HepG2 (cell line): Measurements from ENCODE around the gene BCAR3. TPM values are rescaled to one million over a fixed set of nuclear protein-coding genes. Genes with fewer than 3 reads are reported as not detected.
A peak's percentile ranks its signal among the peaks of the same experiment; 100 is the strongest.

Source experiments
- FOXA1 ChIP-seq, 2 experiments: fragments of 450-650 bp in 1 of 2; sonication (generic) in 1 of 2; formaldehyde crosslinking in 1 of 2; IDR thresholded peaks; 2 replicates each; pipeline versions ENCODE4 v1.4.0 to v1.6.1; 2016 to 2020; ENCODE audit warnings: missing genetic modification reagents in 1 of 2
- FOXM1 ChIP-seq: sonication (generic); formaldehyde crosslinking; IDR thresholded peaks from 2 replicates; pipeline ENCODE4 v1.5.0; 2020; ENCODE audit warnings: missing genetic modification reagents
- ISX ChIP-seq: sonication (generic); formaldehyde crosslinking; conservative IDR thresholded peaks from 2 replicates; pipeline ENCODE4 v1.5.0; 2020; ENCODE audit warnings: missing genetic modification reagents
- SOX6 ChIP-seq, 2 experiments: fragments of 450-650 bp in 1 of 2; sonication (generic) in 1 of 2; formaldehyde crosslinking in 1 of 2; IDR thresholded peaks; 2 replicates each; pipeline versions ENCODE4 v1.4.0 to v1.6.1; 2017 to 2020; ENCODE audit warnings: antibody characterized with exemption in 1 of 2, mild to moderate bottlenecking in 1 of 2, missing genetic modification reagents in 1 of 2
- ZMAT3 ChIP-seq: sonication (generic); formaldehyde crosslinking; conservative IDR thresholded peaks from 2 replicates; pipeline ENCODE4 v1.7.0; 2021; ENCODE audit warnings: missing genetic modification reagents
- ZNF232 ChIP-seq: sonication (generic); formaldehyde crosslinking; IDR thresholded peaks from 2 replicates; pipeline ENCODE4 v1.4.0; 2020; ENCODE audit warnings: missing genetic modification reagents, borderline replicate concordance
- ZNF331 ChIP-seq: sonication (generic); formaldehyde crosslinking; IDR thresholded peaks from 2 replicates; pipeline ENCODE4 v1.4.0; 2020; ENCODE audit warnings: missing genetic modification reagents
- polyA plus RNA-seq, 8 experiments: library from polyadenylated mRNA; depleted of rRNA in 3 of 8; stranded (reverse) in 7 of 8; unstranded in 1 of 8; fragments of >200 nt; fragmentation: Illumina TruSeq in 4 of 8; extraction: Trizol in 4 of 8; gene quantifications; 2 replicates each; pipeline versions ENCODE4 v1.2.1 to v1.2.3, GENCODE V29; 2011 to 2016; ENCODE audit warnings: low read depth in 4 of 8, missing spikeins in 1 of 8, mixed read lengths in 1 of 8; ENCODE audit not compliant: insufficient read depth in 1 of 8
- total RNA-seq, 5 experiments: library from RNA; depleted of rRNA; stranded (reverse); fragments of >200 nt; fragmentation: Illumina TruSeq; extraction: Trizol; gene quantifications; 2 replicates each; pipeline ENCODE4 v1.2.3, GENCODE V29; 2016; ENCODE audit warnings: low read depth in 1 of 5
- TF ChIP-seq, protein P1 (sequence below): sonication (generic); formaldehyde crosslinking; IDR thresholded peaks from 2 replicates; pipeline ENCODE4 v1.8.1; 2023; ENCODE audit warnings: mild to moderate bottlenecking, missing genetic modification reagents
- TF ChIP-seq, protein P2 (sequence below): sonication (generic); formaldehyde crosslinking; IDR thresholded peaks from 2 replicates; pipeline ENCODE4 v1.4.0; 2020; ENCODE audit warnings: missing genetic modification reagents
- TF ChIP-seq, protein P3 (sequence below): IDR thresholded peaks from 2 replicates; pipeline ENCODE4 v1.6.1; 2016; ENCODE audit warnings: missing compliant biosample characterization, missing genetic modification reagents, borderline replicate concordance
- TF ChIP-seq, protein P4 (sequence below): IDR thresholded peaks from 2 replicates; pipeline ENCODE4 v1.6.1; 2018; ENCODE audit warnings: missing genetic modification reagents, mild to moderate bottlenecking, missing compliant biosample characterization

The BCAR3 gene
- total and polyA plus RNA-seq, 2 of the 13 experiments (the other 11 are each of a cell fraction or from before 2014, with no cell fraction given): 3.6 to 4.8 TPM

DNA sequence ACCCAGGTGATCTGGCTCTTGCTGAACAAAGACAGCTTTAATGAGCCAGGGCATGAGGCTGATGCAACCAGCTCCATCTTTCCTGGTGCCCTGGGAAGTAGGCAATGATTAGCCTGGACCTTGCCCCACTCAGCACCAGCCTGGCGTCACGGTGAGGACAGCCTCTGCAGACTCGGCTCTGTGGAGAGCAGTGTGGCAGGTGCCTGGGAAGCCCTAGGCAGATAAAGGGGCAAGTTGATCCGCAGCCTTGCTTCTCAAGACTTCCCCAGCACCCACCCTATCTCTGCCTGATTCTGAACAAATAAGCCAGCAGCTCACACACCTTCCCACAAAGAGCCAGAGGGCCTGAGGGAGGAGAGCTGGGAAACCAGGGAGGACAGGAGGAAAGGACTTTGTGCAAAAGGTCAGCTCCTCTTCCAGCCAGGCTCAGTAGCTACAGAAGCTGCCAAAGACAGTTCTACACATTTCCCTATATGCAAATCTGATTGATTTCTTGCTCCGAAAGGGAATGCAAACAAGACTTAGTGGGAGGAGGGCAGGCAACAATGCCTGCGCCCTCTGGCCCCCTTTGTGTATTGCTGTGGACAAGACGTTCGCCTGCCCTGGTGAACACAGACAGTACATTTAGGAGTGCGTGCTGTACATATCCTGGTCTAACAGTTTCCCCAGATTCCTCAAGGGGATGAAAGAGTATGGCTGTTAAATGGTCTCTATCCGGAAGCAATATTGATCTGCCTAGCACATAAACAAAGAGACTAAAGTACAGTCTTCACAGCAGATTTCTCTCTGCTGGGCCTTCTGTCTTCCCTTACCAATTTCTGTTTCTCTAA is 63.8 kb downstream of the BCAR3 start (continued):
- TF ChIP-seq, protein P1, sequence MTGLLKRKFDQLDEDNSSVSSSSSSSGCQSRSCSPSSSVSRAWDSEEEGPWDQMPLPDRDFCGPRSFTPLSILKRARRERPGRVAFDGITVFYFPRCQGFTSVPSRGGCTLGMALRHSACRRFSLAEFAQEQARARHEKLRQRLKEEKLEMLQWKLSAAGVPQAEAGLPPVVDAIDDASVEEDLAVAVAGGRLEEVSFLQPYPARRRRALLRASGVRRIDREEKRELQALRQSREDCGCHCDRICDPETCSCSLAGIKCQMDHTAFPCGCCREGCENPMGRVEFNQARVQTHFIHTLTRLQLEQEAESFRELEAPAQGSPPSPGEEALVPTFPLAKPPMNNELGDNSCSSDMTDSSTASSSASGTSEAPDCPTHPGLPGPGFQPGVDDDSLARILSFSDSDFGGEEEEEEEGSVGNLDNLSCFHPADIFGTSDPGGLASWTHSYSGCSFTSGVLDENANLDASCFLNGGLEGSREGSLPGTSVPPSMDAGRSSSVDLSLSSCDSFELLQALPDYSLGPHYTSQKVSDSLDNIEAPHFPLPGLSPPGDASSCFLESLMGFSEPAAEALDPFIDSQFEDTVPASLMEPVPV: 0 out of 2 replicates have a peak, but pooled peaks have one; percentile 47
- TF ChIP-seq, protein P2, sequence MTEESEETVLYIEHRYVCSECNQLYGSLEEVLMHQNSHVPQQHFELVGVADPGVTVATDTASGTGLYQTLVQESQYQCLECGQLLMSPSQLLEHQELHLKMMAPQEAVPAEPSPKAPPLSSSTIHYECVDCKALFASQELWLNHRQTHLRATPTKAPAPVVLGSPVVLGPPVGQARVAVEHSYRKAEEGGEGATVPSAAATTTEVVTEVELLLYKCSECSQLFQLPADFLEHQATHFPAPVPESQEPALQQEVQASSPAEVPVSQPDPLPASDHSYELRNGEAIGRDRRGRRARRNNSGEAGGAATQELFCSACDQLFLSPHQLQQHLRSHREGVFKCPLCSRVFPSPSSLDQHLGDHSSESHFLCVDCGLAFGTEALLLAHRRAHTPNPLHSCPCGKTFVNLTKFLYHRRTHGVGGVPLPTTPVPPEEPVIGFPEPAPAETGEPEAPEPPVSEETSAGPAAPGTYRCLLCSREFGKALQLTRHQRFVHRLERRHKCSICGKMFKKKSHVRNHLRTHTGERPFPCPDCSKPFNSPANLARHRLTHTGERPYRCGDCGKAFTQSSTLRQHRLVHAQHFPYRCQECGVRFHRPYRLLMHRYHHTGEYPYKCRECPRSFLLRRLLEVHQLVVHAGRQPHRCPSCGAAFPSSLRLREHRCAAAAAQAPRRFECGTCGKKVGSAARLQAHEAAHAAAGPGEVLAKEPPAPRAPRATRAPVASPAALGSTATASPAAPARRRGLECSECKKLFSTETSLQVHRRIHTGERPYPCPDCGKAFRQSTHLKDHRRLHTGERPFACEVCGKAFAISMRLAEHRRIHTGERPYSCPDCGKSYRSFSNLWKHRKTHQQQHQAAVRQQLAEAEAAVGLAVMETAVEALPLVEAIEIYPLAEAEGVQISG (CRISPR knock-in tag): peak; percentile 73
- TF ChIP-seq ZNF232 (CRISPR knock-in tag): peak; percentile 74; the same call in 1 of the 2 replicates
- no peak for TF ChIP-seq SOX6 (IDR thresholded peaks at IDR 0.05)
- TF ChIP-seq SOX6 (CRISPR knock-in tag; IDR thresholded peaks at IDR 0.05): peak; percentile 95
- no peak for TF ChIP-seq FOXA1 (IDR thresholded peaks at IDR 0.05)
- peak; percentile 69 for TF ChIP-seq FOXA1 (CRISPR knock-in tag; IDR thresholded peaks at IDR 0.05)
- 0 out of 2 replicates have a peak, but pooled peaks have one; percentile 45 for TF ChIP-seq ZMAT3
- TF ChIP-seq, protein P3, sequence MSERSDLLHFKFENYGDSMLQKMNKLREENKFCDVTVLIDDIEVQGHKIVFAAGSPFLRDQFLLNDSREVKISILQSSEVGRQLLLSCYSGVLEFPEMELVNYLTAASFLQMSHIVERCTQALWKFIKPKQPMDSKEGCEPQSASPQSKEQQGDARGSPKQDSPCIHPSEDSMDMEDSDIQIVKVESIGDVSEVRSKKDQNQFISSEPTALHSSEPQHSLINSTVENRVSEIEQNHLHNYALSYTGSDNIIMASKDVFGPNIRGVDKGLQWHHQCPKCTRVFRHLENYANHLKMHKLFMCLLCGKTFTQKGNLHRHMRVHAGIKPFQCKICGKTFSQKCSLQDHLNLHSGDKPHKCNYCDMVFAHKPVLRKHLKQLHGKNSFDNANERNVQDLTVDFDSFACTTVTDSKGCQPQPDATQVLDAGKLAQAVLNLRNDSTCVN (CRISPR knock-in tag): no peak
- peak; percentile 60; the same call in 1 of the 2 replicates for TF ChIP-seq ISX (CRISPR knock-in tag)
- no peak for TF ChIP-seq FOXM1 (CRISPR knock-in tag)
- TF ChIP-seq ZNF331 (CRISPR knock-in tag): peak; percentile 93
- TF ChIP-seq, protein P4, sequence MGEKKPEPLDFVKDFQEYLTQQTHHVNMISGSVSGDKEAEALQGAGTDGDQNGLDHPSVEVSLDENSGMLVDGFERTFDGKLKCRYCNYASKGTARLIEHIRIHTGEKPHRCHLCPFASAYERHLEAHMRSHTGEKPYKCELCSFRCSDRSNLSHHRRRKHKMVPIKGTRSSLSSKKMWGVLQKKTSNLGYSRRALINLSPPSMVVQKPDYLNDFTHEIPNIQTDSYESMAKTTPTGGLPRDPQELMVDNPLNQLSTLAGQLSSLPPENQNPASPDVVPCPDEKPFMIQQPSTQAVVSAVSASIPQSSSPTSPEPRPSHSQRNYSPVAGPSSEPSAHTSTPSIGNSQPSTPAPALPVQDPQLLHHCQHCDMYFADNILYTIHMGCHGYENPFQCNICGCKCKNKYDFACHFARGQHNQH (CRISPR knock-in tag): peak; percentile 59
